Activated T-cell treated with anti-CD3 and anti-CD28 coated beads for 24 hours (primary cell): ENCODE results near the gene RNU1-1.
"Not testable (repeated sequence)": the region's sequence is repeated elsewhere in the genome, so short reads cannot be mapped to it uniquely, and the experiment has no call there.

Experiments
- DNase-seq: peaks from one replicate; pipeline ENCODE4 v3.0.0-alpha.2; 2020; ENCODE audit warnings: low read depth

The RNU1-1 gene

DNA sequence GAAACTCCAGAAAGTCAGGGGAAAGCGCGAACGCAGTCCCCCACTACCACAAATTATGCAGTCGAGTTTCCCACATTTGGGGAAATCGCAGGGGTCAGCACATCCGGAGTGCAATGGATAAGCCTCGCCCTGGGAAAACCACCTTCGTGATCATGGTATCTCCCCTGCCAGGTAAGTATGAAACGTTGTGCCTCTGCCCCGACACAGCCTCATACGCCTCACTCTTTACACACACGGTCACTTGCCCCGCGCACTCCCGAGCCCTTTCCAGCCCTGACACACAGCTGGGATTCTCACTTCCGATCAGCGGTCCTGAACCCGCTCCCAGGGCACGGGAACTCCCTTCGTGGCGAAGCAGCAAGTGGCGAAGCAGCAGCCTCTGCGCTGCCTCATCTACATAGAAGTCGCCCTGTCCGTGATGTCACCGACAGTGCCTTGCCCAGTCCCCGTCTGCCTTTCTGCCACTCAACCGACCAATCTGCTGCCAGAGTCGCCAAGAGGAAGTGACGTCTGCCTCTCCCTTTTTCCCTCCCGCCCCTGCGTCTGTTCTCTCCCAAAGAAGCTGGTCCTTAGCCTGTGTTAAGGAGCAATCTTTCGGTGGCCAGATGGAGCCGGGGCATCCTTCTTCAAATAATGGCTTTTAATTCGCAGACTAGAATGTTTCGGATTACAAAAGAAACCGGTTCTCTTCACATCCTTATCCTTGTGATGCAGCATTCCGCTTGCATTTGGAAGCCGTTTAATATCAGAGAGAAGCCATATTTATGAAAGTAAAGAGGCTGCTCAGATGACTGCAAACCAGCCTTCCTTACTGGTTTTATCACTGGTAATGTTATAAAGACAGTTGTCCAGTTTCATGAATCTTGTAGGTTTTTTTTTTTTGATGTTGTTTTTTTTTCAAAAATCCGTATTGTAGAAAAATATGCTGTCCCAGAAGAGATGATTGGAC is at the start of gene RNU1-1:
RNU1-1 (minus strand) TSS at position 179 of the 949 bp plus-strand sequence.
- peak; percentile 61 for DNase-seq

DNA sequence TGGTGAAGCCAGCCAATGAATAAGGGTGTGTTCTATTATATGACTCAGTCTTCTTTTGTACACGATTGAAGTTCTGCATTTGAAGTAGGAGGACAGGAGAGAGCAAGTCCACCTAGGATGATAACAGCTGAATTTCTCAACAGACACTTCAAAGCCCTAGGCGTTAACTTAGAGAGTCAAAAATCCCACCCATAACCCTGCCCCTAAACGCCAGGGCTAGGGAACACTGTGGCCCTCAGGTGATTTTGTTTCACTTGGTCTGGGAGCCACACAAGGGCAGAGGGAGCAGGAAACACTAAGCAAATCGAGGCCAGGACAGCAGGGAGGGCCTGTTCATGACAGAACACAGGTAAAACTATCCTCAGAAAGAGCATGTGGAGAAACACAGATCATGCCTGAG is 47.0 kb upstream of the RNU1-1 start:
- not testable (repeated sequence) for DNase-seq

DNA sequence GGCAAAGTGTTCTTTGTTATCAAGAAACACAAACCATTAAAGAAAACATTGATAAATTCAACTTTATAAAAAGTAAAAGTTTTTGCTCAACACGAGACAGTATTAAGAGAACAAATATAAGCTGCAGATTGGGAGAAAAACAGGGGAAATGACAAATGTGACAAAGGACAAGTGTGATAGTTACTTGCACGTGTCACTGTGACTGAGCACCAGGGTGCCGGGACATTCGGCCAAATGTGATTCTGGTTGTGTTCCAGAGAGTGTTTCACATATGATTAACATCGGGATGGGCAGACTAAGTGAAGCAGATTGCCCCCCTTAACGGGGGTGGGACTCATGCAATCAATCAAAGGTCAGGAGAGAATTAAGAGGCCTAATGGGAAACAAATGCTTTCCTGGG is 46.4 kb upstream of the RNU1-1 start:
- DNase-seq, result not testable (repeated sequence)

DNA sequence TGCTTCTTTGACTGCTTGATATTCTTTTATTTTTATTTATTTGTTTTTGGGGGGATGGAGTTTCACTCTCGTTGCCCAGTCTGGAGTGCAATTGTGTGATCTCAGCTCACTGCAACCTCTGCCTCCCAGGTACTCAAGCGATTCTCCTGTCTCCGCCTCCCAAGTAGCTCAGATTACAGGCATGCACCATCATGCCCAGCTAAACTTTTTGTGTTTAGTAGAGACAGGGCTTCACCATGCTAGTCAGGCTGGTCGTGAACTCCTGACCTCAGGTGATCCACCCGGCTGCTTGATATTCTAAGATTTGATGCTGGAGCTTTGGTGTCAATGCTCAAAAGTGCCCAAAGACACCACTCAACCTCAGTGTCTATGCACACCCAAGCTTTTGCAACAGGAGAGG is 45.6 kb upstream of the RNU1-1 start:
- DNase-seq, result not testable (repeated sequence)

DNA sequence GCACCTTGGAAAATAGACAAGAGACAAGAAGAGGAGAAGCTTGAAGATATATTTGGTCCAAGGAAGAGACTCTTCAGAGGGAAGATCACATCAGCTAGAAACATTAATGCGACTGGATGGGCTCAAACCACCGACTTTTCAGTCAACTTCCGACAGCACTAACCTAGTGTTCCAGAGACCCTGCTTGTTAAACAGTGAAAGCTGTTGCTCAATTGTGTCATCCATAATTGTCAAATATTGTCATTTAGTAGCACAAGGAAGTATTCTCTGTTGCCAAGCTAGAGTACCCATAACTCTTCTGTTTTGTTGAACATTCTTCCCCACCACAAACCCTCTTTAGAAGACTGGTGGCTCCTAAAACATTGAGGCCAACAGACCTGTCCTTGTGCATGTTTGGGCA is 42.9 kb upstream of the RNU1-1 start:
- DNase-seq, result not testable (repeated sequence)

DNA sequence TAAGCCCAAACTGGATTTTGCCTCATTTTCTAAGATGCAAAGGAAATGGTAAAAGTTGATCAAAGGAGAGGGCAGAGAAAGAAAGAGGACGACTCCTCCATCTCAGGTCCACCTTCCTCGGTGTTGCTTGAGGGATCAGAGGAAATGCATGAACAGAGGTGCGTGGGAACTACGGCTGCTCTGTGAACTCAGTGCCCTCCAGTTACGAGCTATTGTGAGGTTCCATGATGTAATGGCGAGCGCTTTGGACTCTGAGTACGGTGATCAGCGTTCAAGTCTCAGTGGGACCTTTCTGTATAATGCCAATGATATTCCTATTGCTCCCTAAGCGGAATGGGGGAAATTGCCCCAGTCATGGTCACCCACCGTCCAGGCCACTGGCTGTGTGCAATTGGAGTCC is 39.2 kb upstream of the RNU1-1 start:
- not testable (repeated sequence) for DNase-seq

DNA sequence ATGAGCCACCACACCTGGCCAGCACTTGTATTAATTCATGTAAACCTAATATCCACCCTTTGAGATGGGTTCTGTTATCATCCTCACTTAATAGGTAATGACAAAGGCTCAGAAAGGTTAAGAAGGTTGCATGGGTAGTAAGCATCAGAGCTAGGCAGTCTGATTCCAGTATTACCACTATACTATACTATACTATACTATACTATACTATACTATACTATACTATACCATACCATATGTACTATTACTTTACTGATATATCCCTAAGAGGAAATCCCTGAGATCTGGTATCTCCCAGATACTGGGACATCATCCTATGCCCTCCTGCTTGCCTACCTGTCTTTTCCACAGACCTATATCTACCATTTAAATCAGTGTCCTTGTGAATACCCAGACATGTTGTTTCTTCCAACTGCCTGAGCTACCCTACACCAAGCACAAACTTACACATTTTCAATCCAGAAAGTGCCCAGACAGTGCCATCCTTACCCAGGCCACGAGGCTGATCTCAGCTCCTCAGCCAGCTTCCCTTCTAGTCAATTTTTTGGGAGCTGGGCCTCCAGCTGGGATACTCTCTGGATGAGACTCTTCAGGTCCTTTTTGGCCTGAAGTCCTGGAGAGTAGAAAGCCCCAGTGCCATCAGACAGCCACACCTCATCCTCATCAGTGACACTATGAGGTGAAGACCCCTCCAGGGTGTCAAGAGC is 36.3 kb upstream of the RNU1-1 start:
- DNase-seq, result not testable (repeated sequence)

DNA sequence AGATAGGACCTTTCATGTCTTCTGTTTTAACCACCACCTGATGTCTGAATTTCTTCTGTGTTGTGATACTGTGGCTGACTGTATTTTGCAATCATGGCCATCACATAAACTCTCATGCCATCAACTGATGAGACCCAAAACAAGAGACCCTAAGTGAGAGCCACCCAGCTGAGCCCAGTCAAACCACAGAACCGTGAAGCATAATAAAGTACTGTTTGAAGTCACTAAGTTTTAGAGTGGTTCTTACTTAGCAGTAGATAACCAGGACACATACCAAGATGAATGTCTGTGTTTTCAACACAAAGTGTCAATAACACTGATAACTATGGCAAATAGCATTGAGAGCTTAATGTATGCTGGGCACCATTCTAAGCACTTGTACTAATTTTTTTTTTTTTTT is 35.5 kb upstream of the RNU1-1 start:
- not testable (repeated sequence) for DNase-seq

DNA sequence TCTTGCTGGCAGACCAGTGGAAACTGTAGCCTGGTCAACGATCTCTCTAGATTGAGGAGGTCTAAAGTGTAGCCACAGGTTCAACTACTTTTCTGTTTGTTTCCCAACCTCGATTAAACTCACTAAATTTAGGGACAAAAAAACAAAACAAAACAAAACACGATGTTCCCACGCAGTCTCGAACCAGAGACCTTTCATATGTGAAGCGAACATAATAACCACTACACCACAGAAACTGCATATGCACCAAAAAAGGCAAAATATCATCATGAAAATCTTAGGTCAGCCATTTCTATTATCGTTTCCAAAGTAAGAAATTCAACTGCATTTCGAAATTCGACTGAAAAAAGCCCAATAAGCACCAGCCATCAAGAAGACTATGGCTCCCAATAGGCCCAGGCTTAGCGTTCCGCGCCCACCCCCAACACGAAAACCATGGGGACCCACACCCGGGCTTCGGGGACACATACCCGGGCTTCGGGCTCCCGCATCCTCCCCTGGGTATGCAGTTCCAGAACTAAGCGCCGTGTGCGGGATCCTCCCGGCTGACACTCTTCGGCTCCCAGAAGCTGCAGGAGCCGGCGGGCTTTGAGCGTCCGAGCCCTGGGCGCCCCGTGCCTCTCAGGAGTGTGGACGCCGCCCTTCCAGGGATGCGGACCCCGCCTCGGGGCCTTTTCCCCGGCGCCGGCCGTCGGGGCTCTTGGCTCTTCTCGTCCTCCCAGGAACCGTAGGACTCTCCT is 33.6 kb upstream of the RNU1-1 start:
- not testable (repeated sequence) for DNase-seq

DNA sequence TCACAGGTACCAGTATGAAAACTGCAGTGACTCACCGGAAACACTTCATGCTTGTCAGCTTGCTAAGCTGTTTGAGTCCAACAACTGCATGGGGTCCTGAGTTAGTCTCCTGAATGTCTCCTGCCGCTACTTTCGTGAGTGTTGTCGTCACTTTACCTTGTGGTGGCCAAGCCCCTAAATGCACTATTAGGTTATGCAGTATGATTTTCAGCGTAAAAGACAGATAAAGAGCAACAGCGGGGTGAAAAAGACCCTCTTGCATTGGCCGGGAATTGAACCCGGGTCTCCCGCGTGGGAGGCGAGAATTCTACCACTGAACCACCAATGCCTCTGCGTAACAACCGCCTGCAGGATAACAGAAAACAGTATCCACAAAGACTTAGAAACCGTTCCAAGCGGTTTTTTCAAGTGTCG is 31.6 kb upstream of the RNU1-1 start:
- DNase-seq, result peak; percentile 14

DNA sequence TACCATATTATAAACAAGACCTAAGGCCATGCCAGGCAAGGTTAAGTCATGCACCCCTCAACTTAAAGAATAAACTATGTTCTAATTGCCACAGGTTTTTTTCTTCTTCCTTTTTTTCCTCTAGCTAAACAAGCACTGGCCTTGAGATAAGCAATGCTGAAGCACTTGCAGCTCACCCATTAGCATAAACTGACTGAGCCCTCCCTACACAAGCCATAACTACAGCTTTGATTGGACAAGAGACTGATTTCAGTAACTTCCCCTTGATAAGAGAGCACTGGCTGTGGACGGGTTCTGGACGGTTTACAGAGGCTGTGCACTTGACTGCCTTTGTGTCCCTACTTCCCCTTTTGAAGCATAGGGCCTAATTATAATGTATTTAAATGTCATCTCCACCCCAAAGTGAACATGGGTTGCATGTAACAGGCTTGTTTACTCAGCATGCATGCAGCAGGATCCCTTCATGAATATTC is 26.4 kb upstream of the RNU1-1 start:
- not testable (repeated sequence) for DNase-seq

DNA sequence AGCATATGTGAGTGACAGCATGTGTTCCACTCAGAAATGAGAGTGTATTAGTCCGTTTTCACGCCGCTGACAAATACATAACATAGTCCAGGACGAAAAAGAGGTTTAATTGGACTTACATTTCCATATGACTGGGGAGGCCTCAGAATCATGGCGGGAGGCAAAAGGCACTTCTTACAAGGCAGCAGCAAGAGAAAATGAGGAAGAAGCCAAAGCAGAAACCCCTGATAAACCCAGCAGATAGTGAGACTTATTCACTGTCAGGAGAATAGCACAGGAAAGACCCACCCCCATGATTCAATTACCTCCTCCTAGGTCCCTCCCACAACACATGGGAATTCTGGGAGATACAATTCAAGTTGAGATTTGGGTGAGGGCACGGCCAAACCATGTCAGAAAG is 23.4 kb upstream of the RNU1-1 start:
- not testable (repeated sequence) for DNase-seq

DNA sequence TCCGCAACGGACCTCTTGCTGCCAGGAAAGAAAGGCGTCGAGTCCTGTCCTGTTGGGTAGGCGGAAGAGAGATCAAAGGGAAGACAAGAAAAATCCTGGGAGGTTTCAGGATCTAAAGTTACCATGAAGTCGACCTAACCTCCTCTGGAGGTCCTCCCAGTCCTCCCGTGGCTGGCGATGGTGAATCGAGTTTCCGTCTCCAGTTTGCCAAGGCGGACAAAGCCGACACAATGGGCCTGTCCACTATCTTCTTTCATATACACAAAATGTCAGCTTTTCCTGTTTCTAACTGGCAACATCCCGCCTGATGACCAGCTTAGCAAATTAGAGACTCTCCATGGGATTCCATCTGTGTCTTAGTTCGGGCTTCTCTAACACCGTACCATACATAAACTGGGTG is 22.7 kb upstream of the RNU1-1 start:
- DNase-seq, result not testable (repeated sequence)

DNA sequence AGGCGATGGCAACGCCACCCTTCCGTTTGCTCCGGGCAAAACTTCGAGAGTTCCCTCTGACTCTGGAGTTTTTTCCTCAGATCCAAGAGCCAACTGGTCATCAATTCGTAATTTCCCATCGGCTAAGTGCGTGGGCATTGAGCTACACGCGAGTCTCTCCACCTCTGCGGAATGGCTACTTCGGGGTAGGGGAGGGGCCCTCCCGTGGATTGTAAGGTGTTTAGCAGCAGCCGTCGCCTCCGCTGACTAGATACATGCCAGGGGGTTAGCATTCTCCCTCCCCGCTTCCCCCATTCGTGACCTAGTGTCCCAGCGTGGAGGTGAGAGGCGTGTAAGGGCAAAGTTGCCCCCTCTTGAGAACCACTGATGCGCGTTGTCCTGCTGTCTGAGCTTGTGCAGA is 21.8 kb upstream of the RNU1-1 start:
- not testable (repeated sequence) for DNase-seq

DNA sequence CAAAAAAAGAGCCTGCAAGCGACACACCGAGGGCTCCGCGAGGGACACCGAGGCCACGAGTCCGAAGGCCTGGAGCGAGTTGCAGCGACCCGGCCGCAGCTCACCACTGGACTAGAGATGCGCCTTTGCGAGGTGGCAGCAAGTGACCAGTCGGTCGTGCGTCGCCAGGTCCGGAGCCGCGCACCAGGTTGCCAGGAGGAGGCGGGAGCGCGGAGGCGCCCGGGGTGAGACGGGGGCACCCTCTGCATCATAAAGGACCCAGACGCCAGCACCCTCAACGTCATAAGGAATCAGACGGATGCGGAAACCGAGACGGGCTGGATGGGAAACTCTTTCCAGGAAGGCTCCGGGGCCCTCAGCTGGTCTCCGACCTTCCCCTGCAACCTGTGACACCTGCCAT is 21.4 kb upstream of the RNU1-1 start:
- not testable (repeated sequence) for DNase-seq

DNA sequence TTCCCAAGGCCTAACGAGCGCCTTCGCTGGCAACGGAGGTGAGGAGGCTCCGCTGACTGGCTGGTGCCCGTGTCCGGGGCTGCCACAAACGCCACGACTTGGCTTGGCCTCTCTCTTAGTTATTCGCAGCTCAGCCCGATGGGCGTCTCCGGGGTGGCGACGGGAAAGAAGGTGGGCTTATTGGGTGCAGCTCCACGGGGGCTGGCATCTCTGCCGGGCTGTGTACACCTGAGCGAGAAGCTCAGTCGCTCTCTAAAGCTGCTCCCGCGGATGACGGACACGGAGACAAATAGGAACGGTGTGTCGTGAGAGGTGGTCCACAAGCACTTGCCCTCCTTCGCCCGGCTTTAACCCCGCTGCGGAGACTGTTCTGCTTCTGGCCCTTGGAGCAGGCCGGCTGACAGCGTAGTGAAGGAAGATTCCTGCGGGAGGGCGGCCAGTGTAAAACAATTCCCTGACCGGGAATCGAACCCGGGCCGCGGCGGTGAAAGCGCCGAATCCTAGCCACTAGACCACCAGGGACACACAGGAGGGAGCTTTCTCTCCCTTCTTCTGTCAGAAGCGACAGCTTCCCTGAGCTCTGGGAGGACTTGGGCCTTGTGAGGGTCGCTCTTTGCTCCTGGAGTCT is 20.9 kb upstream of the RNU1-1 start:
- peak; percentile 41 for DNase-seq

DNA sequence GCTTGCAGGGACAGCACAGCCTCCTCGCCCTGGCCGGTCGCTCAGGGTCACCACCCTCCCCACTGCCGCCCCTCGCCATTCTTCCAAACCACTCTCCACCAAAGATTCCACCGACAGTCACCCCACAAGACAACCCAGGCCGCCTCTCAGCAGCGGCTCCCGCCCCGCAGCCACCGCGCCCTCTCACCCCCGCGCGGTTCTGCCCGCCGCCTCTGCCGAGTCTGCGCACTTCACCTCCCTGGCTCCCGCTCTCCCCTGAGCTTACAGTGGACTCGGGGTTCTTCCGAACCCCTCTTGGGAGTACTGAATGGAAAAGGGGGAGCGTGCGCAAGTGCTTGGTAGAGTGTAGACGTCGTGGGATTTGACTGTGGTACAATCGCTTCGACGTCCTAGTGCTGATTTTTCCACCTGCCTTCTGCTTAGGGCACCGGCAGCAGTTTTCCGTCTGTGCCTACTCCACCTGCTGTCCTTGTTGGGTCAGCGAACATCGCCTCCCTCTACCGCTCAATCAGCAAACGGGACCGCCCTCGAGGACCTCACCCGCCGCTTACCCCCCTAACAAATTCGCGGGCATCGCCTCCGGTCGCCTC is 20.2 kb upstream of the RNU1-1 start:
- not testable (repeated sequence) for DNase-seq

DNA sequence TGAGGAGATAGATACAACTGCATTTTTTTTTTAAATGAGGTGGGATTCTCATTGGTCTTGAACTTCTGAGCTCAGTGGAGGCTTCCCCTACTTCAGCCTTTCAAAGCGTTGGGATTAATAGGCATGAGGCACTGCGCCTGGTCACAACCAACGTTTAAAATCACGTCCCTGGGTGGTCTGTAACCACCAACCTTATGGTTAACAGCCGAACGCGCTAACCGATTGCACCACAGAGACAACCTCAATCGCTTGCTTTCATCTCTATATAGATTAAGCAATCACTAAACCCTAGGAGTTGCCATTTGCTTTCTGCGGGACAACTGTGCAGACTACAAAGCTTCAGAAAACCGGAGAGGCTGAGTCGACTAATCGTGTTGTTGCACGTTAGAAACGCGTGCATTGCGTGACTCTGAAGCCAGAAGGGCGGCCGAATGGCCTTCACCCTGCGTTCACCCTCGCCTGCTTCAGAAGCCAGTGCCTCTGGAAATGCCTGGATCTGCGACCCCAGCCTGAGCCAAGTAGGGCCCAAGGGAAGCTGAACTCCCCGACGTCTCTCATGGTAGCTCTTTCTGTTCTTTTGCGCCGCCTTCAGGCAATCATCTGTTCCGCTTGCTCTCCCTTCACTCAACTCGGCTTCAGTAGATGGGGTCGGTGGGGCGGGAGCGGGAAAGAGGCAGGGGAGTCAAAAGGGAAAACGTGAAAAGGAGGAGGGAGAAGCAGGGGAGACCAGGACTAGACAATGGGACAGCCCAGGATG is 18.3 kb upstream of the RNU1-1 start:
- DNase-seq, result not testable (repeated sequence)

DNA sequence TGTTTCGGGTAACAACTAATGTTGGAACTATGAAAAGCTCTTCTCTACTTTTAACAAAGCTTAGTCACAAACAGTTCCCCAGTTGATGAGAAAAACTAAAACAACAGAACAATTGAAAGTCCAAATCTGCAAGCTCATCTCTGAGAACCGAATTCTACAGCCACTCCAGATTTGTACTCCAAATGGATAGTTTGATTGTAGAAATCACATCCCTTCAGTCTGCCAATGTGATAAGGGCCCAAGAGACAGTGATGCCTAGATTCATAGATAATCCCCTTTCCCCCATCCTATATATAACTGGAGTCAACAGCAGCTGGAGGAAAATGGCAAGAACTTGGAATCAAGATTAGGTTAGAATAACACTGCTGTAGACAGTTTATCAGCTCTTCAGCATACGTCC is 14.3 kb upstream of the RNU1-1 start:
- DNase-seq, result not testable (repeated sequence)

DNA sequence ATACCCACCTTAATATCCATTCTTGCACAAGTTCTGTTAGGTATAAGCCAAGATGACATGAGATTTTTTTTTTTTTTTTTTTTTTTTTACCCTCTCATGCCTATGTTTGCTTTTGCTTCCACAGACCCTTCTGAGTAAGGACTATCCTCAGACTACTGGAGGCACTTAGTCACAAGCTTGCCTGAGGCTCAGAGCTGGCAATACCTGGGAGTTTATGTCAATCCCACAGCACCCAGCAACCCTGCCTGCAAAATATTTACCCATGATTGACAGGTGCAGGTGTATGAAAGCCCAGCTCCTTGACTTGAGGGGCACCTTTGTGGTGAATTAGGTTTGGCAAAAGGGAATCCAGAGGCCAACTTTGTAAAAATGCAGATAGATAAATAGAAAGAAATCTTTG is 11.7 kb upstream of the RNU1-1 start:
- DNase-seq, result not testable (repeated sequence)
